IPS-15b (cell line): ENCODE data around the gene TLR9.
"Not testable (repeated sequence)": the region's sequence is repeated elsewhere in the genome, so short reads cannot be mapped to it uniquely, and the experiment has no call there.

Experiments used
- H3K27me3 ChIP-seq: one replicate; pipeline ENCODE4 v1.6.1; 2013; ENCODE audit warnings: low read length; ENCODE audit not compliant: control insufficient read depth, insufficient read depth
- H3K36me3 ChIP-seq: one replicate; pipeline ENCODE4 v1.6.1; 2013; ENCODE audit warnings: low read length; ENCODE audit not compliant: control insufficient read depth, insufficient read depth
- H3K4me1 ChIP-seq: one replicate; pipeline ENCODE4 v1.6.1; 2013; ENCODE audit warnings: mild to moderate bottlenecking, low read length; ENCODE audit not compliant: control insufficient read depth, insufficient read depth
- H3K4me3 ChIP-seq: one replicate; pipeline ENCODE4 v1.5.1; 2013; ENCODE audit warnings: low read depth, low read length
- H3K9ac ChIP-seq: one replicate; pipeline ENCODE4 v1.6.1; 2013; ENCODE audit warnings: low read depth, mild to moderate bottlenecking, low read length
- H3K9me3 ChIP-seq: one replicate; pipeline ENCODE4 v1.6.1; 2013; ENCODE audit warnings: mild to moderate bottlenecking, low read length; ENCODE audit not compliant: control insufficient read depth, insufficient read depth

TLR9 gene

GRCh38 chr3:52225452-52226228 lies at the start of gene TLR9:
TSS of gene TLR9 (minus strand) at chr3:52225645. CDS start at chr3:52225529, 116 bp downstream.
- Histone ChIP-seq H3K9ac (no peak within 1 kb of the TSS), H3K36me3 (peaks cover 19% of the 10 kb centered on the region), H3K4me3 (no peak within 1 kb of the TSS), H3K9me3 (no peaks in the 10 kb centered on the region), H3K4me1 (no peaks in the 10 kb centered on the region), H3K27me3 (no peaks in the 10 kb centered on the region)

DNA sequence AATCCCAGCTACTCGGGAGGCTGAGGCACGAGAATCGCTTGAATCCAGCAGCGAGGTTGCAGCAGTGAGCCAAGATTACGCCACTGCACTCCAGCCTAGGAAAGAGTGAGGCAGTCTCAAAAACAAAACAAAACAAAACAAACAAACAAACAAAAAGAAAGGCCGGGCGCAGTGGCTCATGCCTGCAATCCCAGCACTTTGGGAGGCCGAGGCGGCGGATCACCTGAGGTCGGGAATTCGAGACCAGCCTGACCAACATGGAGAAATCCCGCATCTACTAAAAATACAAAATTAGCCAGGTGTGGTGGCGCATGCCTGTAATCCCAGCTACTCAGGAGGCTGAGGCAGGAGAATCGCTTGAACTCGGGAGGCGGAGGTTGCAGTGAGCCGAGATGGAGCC lies 49.3 kb upstream of the TLR9 start:
- H3K9ac ChIP-seq, H3K36me3 ChIP-seq, H3K27me3 ChIP-seq, H3K4me1 ChIP-seq, H3K4me3 ChIP-seq, H3K9me3 ChIP-seq: not testable (repeated sequence)

DNA sequence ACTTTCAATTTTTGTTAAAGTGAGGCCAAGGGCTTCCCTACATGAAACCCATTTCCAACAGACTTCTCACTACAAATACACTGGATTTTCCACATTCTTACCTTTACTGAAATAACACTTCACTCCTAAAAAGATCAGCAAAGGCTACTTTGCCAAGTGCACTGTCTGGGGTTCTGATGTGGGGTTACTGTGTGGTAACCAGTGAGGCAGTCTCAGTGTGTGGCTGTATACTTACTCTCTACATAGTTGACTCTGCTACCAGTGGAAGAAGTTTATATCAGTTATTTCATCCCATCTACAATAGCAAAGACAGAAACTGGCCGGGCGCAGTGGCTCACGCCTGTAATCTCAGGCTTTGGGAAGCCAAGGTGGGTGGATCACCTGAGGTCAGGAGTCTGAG lies 47.4 kb upstream of the TLR9 start:
- H3K9me3 ChIP-seq, result no peaks in the 10 kb centered on the region
- H3K9ac ChIP-seq, result no peak overlapping the region
- H3K36me3 ChIP-seq, result peaks cover 9% of the 10 kb centered on the region
- H3K27me3 ChIP-seq, result no peaks in the 10 kb centered on the region
- no peak overlapping the region for H3K4me3 ChIP-seq
- H3K4me1 ChIP-seq, result peaks cover 4% of the 10 kb centered on the region

- H3K4me1 ChIP-seq, H3K4me3 ChIP-seq, H3K9me3 ChIP-seq, H3K9ac ChIP-seq, H3K36me3 ChIP-seq, H3K27me3 ChIP-seq: not testable (repeated sequence)
Observed at GRCh38 chr3:52272172-52272571, 46.7 kb upstream of the TLR9 start.

DNA sequence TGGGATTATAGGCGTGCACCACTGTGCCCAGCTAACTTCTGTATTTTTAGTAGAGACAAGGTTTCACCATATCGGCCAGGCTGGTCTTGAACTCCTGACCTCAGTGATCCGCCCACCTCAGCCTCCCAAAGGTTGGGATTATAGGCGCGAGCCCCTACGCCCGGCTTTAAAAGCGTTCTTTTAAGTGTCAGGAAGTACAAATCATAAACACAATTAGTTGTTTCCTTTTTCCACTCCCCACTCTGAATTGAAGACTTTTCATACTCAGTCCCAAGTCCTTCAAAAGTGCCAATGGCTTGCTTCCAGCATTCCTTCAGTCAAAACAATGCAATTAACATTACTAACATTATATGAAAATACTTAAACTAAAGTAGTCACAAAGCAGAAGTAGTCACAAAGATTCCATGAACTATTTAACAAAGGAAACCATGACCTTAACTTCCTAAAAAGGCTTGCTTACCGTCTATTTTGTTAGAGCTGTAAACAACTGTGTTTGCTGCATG lies 44.9 kb upstream of the TLR9 start:
- Histone ChIP-seq H3K9me3 (no peaks in the 10 kb centered on the region), H3K36me3 (peaks cover 13% of the 10 kb centered on the region), H3K4me1 (no peaks in the 10 kb centered on the region), H3K9ac (no peak overlapping the region), H3K27me3 (no peaks in the 10 kb centered on the region), H3K4me3 (no peak overlapping the region)

DNA sequence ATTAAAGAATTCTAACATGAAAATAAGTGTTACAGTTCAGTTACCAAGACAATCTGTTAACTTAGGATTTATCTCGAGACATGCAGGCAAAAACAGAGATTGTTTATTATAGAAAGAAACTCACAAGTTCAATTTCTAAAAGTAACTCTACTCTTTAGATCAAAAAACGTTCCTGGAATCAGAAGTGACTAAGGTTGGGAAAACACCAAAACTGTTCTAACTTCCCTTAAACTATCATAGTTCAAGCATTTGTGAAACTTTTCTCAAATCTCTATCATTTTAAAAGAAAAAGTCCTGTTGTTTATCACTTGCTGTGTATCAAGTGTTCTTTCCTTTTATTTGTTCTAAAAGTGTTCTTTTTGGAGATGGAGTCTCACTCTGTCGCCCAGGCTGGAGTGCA lies 44.3 kb upstream of the TLR9 start:
- Histone ChIP-seq H3K4me1 (no peaks in the 10 kb centered on the region), H3K9ac (no peak overlapping the region), H3K27me3 (no peaks in the 10 kb centered on the region), H3K9me3 (no peaks in the 10 kb centered on the region), H3K4me3 (no peak overlapping the region), H3K36me3 (peaks cover 13% of the 10 kb centered on the region)

DNA sequence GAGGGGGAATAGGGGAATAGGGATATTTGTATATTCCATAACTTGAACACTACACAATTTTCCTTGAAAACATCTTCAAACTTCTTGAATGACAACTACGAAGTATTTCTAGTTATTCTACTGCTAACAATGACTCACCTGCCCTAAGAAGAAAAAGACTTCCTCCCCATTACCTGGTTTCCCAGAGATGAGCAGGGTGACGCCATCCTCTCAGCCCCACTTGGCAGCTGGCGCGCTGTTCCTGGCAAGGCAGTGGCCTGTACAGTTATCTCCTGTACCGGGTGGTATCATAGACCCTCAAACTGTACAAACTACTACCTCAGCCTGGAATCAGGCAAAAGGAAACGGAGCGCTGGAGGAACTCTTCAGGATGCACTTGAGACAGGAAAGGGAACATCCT lies 42.6 kb upstream of the TLR9 start:
- no peak overlapping the region for H3K4me3 ChIP-seq
- H3K9me3 ChIP-seq, result no peaks in the 10 kb centered on the region
- H3K4me1 ChIP-seq, result no peaks in the 10 kb centered on the region
- H3K36me3 ChIP-seq, result peaks cover 25% of the 10 kb centered on the region
- H3K9ac ChIP-seq, result no peak overlapping the region
- H3K27me3 ChIP-seq, result no peaks in the 10 kb centered on the region

GRCh38 chr3:52265387-52265786 lies 39.9 kb upstream of the TLR9 start:
- Histone ChIP-seq H3K9me3 (no peaks in the 10 kb centered on the region), H3K4me3 (no peak overlapping the region), H3K27me3 (no peaks in the 10 kb centered on the region), H3K9ac (no peak overlapping the region), H3K4me1 (no peaks in the 10 kb centered on the region), H3K36me3 (peaks cover 32% of the 10 kb centered on the region)

DNA sequence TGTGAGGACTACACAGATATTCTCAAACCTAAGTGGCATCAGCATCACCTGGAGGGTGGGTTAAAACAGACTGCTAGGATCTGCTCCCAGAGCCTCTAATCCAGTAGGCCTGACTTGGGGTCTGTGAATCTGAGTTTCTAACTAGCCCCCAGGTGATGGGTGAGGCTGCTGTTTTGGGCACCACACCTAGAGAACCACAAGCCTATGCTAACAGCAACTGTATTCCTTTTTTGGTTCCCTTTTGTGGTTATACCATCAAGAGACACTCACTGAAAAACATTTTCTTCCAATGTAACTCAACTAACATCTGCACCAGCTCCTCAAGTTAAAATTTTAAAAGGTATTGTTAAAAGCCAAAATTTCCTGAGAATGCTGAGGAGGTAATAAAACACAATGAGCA lies 37.0 kb upstream of the TLR9 start:
- peaks cover 48% of the 10 kb centered on the region for H3K36me3 ChIP-seq
- no peaks in the 10 kb centered on the region for H3K9me3 ChIP-seq
- H3K27me3 ChIP-seq, result no peaks in the 10 kb centered on the region
- H3K9ac ChIP-seq, result no peak overlapping the region
- H3K4me3 ChIP-seq, result no peak overlapping the region
- no peaks in the 10 kb centered on the region for H3K4me1 ChIP-seq

DNA sequence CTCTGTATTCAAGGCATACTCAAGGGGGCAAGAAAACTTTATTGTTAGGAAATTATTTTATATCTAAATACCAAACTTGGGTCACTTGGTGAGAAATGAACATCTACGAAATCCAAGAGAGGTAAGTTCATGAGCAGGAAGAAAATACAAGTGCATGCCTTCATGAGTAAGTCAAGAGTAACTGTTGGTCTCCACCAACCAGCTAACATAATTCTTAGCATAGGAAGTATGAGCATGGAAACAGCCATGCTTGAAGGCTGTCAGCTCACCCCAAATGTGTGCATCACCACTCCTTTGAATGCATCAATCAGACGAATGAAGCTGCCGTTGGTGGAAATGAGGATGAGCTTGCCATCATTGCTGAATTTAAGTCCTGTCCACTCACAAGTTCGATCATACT lies 34.0 kb upstream of the TLR9 start:
- Histone ChIP-seq H3K4me3 (no peak overlapping the region), H3K4me1 (no peaks in the 10 kb centered on the region), H3K27me3 (no peaks in the 10 kb centered on the region), H3K36me3 (peaks cover 60% of the 10 kb centered on the region), H3K9me3 (no peaks in the 10 kb centered on the region), H3K9ac (no peak overlapping the region)

GRCh38 chr3:52259035-52259434 lies 33.6 kb upstream of the TLR9 start:
- Histone ChIP-seq H3K4me1 (no peaks in the 10 kb centered on the region), H3K9ac (no peak overlapping the region), H3K4me3 (no peak overlapping the region), H3K36me3 (peaks cover 57% of the 10 kb centered on the region), H3K9me3 (no peaks in the 10 kb centered on the region), H3K27me3 (no peaks in the 10 kb centered on the region)

- Histone ChIP-seq H3K4me1 (no peaks in the 10 kb centered on the region), H3K27me3 (no peaks in the 10 kb centered on the region), H3K4me3 (no peak overlapping the region), H3K9ac (no peak overlapping the region), H3K36me3 (peaks cover 54% of the 10 kb centered on the region), H3K9me3 (no peaks in the 10 kb centered on the region)
Observed at GRCh38 chr3:52257911-52258310, 32.5 kb upstream of the TLR9 start.
